PFSK-1 (cell line): ENCODE measurements around the gene EMC1.

ENCODE experiments used
- POLR2AphosphoS5 ChIP-seq: IDR thresholded peaks from 2 replicates; pipeline ENCODE4 v1.6.1; 2012; ENCODE audit warnings: low read depth, mild to moderate bottlenecking, control low read depth, low read length, moderate library complexity
- TAF1 ChIP-seq: IDR thresholded peaks from 2 replicates; pipeline ENCODE4 v1.6.1; 2012; ENCODE audit warnings: low read length, control low read depth, borderline replicate concordance; ENCODE audit not compliant: insufficient read depth

DNA sequence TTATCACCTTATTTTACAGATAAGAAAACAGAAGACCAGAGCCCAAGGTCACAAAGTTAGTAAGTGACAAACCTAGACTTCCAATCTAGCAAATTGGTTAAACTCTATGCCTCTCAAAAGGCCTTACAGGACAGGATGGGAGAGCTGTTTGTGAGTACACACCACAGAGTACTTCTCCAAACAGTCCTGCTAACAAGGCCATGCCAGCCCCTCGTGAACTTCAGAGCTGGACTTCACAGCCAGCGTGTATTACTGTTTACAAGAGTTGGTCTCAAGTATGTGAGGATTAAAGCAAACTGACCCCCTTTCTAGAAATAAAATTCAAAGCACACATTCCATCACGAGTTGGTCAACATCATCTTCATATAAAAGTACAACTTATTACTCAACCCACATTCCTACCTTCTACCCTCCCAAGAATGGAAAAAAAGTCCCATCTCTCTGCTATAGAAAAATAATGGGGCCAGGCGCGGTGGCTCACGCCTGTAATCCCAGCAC lies 21.4 kb downstream of the EMC1 start:
- TF ChIP-seq TAF1: no peak
- TF ChIP-seq POLR2AphosphoS5: no peak
